Type B pancreatic cell (in vitro differentiated cells): ENCODE results near the gene HOXD10. TPM values are rescaled to one million over a fixed set of nuclear protein-coding genes. Genes with fewer than 3 reads are reported as not detected.
A peak's percentile ranks its signal among the peaks of the same experiment; 100 is the strongest.

Experiments used
- DNase-seq: peaks from one replicate; pipeline ENCODE4 v3.0.0; 2021; ENCODE audit warnings: mixed read lengths; ENCODE audit not compliant: unreplicated experiment; ENCODE audit errors: extremely low spot score
- H3K27ac Mint-ChIP-seq: 2 replicates; pipeline ENCODE4 v1.8.0; 2021; ENCODE audit warnings: mild to moderate bottlenecking, mixed read lengths
- H3K27me3 Mint-ChIP-seq: 2 replicates; pipeline ENCODE4 v1.8.0; 2021; ENCODE audit warnings: mixed read lengths
- H3K36me3 Mint-ChIP-seq: 2 replicates; pipeline ENCODE4 v1.8.0; 2021; ENCODE audit warnings: mixed read lengths
- H3K4me1 Mint-ChIP-seq: one replicate; pipeline ENCODE4 v1.8.0; 2021; ENCODE audit warnings: mixed read lengths; ENCODE audit not compliant: unreplicated experiment
- H3K4me3 Mint-ChIP-seq: 2 replicates; pipeline ENCODE4 v1.8.0; 2021; ENCODE audit warnings: mild to moderate bottlenecking, mixed read lengths
- H3K9me3 Mint-ChIP-seq: 2 replicates; pipeline ENCODE4 v1.8.0; 2021; ENCODE audit warnings: mixed read lengths
- total RNA-seq: library from RNA; stranded (reverse); gene quantifications from 2 replicates; pipeline ENCODE4 v1.2.1, GENCODE V29; 2021; ENCODE audit warnings: low replicate concordance
- TF ChIP-seq, protein P1 (sequence below): fragments of 200-600 bp; sonication (generic); conservative IDR thresholded peaks from 2 replicates; pipeline ENCODE4 v1.5.0; 2021; ENCODE audit warnings: antibody characterized with exemption, mild to moderate bottlenecking

Gene HOXD10
- total RNA-seq, 1 donor from 2014 or later = 0.56 TPM

DNA sequence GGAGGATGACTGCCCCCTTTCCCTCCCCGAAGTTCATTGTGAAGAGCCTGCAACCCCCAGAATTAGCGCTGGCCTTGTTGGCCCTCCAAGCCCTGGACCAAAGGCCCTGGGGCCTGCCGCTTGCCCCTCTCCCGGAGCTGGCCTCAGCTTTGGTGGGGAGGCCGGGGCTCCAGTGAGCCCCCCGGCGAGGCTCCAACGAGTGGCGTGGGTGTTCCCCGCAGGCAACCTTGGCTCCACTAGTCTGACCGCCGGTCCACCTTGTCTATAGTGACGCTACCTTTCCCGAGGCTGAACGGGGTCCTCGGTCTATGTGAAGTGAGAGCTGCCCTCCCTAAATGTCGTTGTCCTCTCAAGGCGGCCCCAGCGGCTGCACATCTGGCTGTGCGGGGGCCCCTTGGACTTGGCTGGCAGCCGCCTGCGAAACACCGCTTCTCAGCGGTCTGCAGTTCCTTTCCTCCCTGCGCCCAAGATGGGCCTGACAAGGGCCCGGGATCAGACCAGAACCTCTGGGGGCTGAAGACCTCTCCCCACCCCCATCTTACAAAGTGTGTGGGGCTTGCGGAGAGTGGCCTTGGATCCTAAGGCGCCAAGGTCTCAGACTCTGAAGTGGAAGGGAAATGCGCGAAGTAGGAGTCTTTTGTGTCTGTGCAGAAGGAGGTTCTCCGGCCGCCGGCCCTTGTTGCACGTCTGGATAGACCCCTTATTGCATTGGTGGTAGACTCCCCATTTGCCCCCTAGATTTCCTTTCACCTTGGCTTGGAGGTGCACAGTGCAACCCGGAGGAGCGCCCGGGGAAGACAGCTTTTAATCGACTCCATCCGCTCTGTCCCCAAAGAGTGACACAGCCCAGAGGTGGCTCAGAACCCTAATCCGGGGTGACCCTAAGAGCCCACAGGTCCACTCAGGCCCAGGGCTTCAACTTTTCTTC, 3.9 kb upstream of the HOXD10 start:
- TF ChIP-seq, protein P1, sequence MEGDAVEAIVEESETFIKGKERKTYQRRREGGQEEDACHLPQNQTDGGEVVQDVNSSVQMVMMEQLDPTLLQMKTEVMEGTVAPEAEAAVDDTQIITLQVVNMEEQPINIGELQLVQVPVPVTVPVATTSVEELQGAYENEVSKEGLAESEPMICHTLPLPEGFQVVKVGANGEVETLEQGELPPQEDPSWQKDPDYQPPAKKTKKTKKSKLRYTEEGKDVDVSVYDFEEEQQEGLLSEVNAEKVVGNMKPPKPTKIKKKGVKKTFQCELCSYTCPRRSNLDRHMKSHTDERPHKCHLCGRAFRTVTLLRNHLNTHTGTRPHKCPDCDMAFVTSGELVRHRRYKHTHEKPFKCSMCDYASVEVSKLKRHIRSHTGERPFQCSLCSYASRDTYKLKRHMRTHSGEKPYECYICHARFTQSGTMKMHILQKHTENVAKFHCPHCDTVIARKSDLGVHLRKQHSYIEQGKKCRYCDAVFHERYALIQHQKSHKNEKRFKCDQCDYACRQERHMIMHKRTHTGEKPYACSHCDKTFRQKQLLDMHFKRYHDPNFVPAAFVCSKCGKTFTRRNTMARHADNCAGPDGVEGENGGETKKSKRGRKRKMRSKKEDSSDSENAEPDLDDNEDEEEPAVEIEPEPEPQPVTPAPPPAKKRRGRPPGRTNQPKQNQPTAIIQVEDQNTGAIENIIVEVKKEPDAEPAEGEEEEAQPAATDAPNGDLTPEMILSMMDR = no peak
- H3K27me3 Mint-ChIP-seq = peaks cover 96% of the 10 kb centered on the region
- peaks cover 6% of the 10 kb centered on the region for H3K9me3 Mint-ChIP-seq
- no peaks in the 10 kb centered on the region for H3K4me1 Mint-ChIP-seq
- DNase-seq = peak; percentile 67
- H3K27ac Mint-ChIP-seq = no peak overlapping the region
- H3K36me3 Mint-ChIP-seq = peaks cover 5% of the 10 kb centered on the region
- no peak overlapping the region for H3K4me3 Mint-ChIP-seq

DNA sequence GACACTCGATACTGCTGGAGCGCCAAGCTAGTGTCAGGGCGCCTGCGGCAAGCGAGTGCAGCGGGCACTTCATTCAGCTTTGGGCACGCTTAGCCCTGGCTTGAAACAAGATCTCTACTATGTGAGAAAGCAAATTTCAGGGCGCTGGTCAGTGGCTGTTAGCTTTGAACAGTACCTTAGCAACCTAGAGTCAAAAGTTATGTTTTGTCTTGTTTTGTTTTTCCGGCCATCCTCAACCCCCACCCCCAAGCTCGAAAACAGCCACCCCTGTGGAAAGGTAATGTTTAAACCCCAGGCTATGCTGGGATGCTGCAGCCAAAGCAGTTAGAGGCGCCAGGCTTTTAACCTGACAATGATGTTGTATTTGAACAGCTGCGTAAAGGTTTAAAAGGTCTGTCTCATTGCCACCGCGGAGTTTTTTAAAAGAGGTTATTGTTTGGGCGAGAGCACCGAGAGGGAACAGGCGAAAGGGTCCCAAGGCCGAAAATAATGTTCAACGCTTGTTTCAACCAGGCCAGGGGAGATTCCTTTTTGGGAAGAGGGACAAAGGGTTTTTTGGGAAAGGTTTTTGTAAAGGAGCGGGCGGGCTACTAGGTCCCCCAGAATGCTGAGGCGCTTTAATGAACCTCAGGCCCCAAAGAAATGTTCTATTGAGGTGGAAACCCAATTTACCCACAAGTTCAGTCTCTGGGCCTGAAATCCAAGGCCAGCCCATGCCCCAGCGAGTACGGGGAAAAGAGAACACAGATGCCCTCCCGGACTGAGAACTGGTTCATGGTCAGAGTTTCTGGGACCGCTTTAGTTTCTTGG, 2.3 kb upstream of the HOXD10 start:
- no peak for DNase-seq
- TF ChIP-seq, protein P1 = no peak
- Mint-ChIP-seq H3K4me3 (no peak overlapping the region), H3K9me3 (peaks cover 6% of the 10 kb centered on the region), H3K27me3 (peaks cover 99% of the 10 kb centered on the region), H3K36me3 (peaks cover 5% of the 10 kb centered on the region), H3K4me1 (no peaks in the 10 kb centered on the region), H3K27ac (peak overlapping the region; percentile 18)

DNA sequence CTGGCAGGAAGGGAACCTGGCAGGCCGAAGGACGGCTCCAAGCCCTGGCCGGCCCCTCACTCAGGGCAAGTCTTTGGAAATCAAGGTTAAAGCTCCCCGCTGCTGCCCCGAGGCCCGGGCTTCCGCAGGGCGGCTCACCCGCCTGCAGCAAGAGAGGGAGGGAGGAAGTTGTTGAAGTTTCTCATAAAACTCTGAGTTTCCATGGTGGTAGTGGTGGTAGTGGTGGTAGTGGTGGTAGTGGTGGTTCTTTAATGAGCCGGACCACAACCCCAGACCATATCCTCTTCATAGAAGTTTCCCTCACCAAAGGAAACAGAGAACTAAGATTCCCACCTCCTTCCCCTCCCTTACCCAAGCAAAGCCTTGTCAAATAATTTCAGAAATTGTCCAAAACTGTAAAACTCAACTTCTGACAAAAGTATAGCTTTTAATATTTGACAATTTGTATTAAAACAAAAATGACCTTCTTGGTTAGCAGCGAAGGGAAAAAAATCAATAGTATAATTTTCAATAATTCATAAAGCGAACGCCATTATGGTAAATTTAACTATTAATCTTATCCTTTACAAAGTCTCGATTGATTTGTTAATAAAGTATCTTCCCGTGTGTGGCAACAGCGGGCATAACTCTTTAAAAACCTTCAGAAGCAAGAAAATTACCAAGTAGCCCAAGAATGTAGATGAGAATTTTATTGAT, 1.5 kb upstream of the HOXD10 start:
- no peaks in the 10 kb centered on the region for H3K4me1 Mint-ChIP-seq
- peak; percentile 54 for DNase-seq
- TF ChIP-seq, protein P1 = no peak
- no peak overlapping the region for H3K4me3 Mint-ChIP-seq
- peaks cover 6% of the 10 kb centered on the region for H3K9me3 Mint-ChIP-seq
- peaks cover 99% of the 10 kb centered on the region for H3K27me3 Mint-ChIP-seq
- H3K27ac Mint-ChIP-seq = no peak overlapping the region
- peaks cover 9% of the 10 kb centered on the region for H3K36me3 Mint-ChIP-seq

- peaks cover 97% of the 10 kb centered on the region for H3K27me3 Mint-ChIP-seq
- H3K9me3 Mint-ChIP-seq = peaks cover 6% of the 10 kb centered on the region
- no peak overlapping the region for H3K4me3 Mint-ChIP-seq
- TF ChIP-seq, protein P1 = no peak
- no peak for DNase-seq
- peaks cover 9% of the 10 kb centered on the region for H3K36me3 Mint-ChIP-seq
- no peaks in the 10 kb centered on the region for H3K4me1 Mint-ChIP-seq
- H3K27ac Mint-ChIP-seq = no peak overlapping the region
Observed at GRCh38 chr2:176117162-176117822, 714 bp downstream of the HOXD10 start.

GRCh38 chr2:176117823-176118371, 1.3 kb downstream of the HOXD10 start:
- no peak overlapping the region for H3K27ac Mint-ChIP-seq
- H3K27me3 Mint-ChIP-seq = peaks cover 95% of the 10 kb centered on the region
- H3K4me1 Mint-ChIP-seq = no peaks in the 10 kb centered on the region
- peaks cover 6% of the 10 kb centered on the region for H3K9me3 Mint-ChIP-seq
- TF ChIP-seq, protein P1 = no peak
- H3K4me3 Mint-ChIP-seq = peak overlapping the region; percentile 28
- no peak for DNase-seq
- peaks cover 9% of the 10 kb centered on the region for H3K36me3 Mint-ChIP-seq
